OCI-LY1 (cell line): ENCODE data around the gene EIF2A.

Source experiments
- H2AFZ ChIP-seq: fragments of 200-600 bp; sonication (generic), shearing (Covaris generic); 2 replicates; pipeline ENCODE4 v1.6.0; 2014; ENCODE audit warnings: antibody characterized with exemption, mild to moderate bottlenecking, low read length
- H3F3A ChIP-seq: fragments of 200-600 bp; sonication (generic), shearing (Covaris generic); 2 replicates; pipeline ENCODE4 v1.6.0; 2014; ENCODE audit warnings: mild to moderate bottlenecking, antibody characterized with exemption, low read length, moderate library complexity; ENCODE audit not compliant: insufficient read depth
- H3K27ac ChIP-seq: fragments of 200-600 bp; sonication (generic); 2 replicates; pipeline ENCODE4 v1.5.1; 2014; ENCODE audit warnings: low read length, mixed run types, mild to moderate bottlenecking, low read depth; ENCODE audit not compliant: poor library complexity, severe bottlenecking
- H3K27me3 ChIP-seq: fragments of 200-600 bp; sonication (generic); 2 replicates; pipeline ENCODE4 v1.6.0; 2014; ENCODE audit warnings: antibody characterized with exemption, mild to moderate bottlenecking, low read length, moderate library complexity; ENCODE audit not compliant: insufficient read depth
- H3K36me3 ChIP-seq: fragments of 200-600 bp; sonication (generic); 2 replicates; pipeline ENCODE4 v1.6.1; 2014; ENCODE audit warnings: mild to moderate bottlenecking, antibody characterized with exemption, low read length, moderate library complexity, mixed read lengths; ENCODE audit not compliant: insufficient read depth
- H3K4me1 ChIP-seq: fragments of 200-600 bp; sonication (generic); 2 replicates; pipeline ENCODE4 v1.5.1; 2014; ENCODE audit warnings: mild to moderate bottlenecking, low read length, moderate library complexity; ENCODE audit not compliant: insufficient read depth, severe bottlenecking
- H3K4me2 ChIP-seq: fragments of 200-600 bp; sonication (generic), shearing (Covaris generic); 2 replicates; pipeline ENCODE4 v1.6.1; 2014; ENCODE audit warnings: low read length
- H3K4me3 ChIP-seq: fragments of 200-600 bp; sonication (generic); 2 replicates; pipeline ENCODE4 v1.5.1; 2014; ENCODE audit warnings: low read length, low read depth, mild to moderate bottlenecking, mixed read lengths; ENCODE audit not compliant: poor library complexity, severe bottlenecking
- H3K79me2 ChIP-seq: fragments of 200-600 bp; shearing (Covaris generic); 2 replicates; pipeline ENCODE4 v1.6.1; 2016; ENCODE audit warnings: mixed run types, low read length, mixed read lengths; ENCODE audit not compliant: insufficient read depth
- H3K9ac ChIP-seq: fragments of 200-600 bp; sonication (generic), shearing (Covaris generic); 2 replicates; pipeline ENCODE4 v1.6.1; 2014; ENCODE audit warnings: mild to moderate bottlenecking, low read length, mixed read lengths
- H3K9me2 ChIP-seq: fragments of 200-600 bp; sonication (generic), shearing (Covaris generic); 2 replicates; pipeline ENCODE4 v1.6.1; 2014; ENCODE audit warnings: low read depth, mild to moderate bottlenecking, low read length, mixed read lengths
- H3K9me3 ChIP-seq: fragments of 200-600 bp; shearing (Covaris generic); 2 replicates; pipeline ENCODE4 v1.6.1; 2014; ENCODE audit warnings: low read length, mixed read lengths
- H4K20me1 ChIP-seq: fragments of 200-600 bp; sonication (generic), shearing (Covaris generic); 2 replicates; pipeline ENCODE4 v1.6.0; 2016; ENCODE audit warnings: mild to moderate bottlenecking, low read length; ENCODE audit not compliant: insufficient read depth
- EZH2 ChIP-seq: fragments of 200-600 bp; sonication (generic), shearing (Covaris generic); IDR thresholded peaks from 2 replicates; pipeline ENCODE4 v1.8.0; 2017; ENCODE audit warnings: borderline replicate concordance, mixed run types, mild to moderate bottlenecking, antibody characterized with exemption, low read length, moderate library complexity, mixed read lengths
- TF ChIP-seq, protein P1 (sequence below): fragments of 200-600 bp; sonication (generic), shearing (Covaris generic); IDR thresholded peaks from 2 replicates; pipeline ENCODE4 v1.5.1; 2017; ENCODE audit warnings: mild to moderate bottlenecking, antibody characterized with exemption, low read length, moderate library complexity, mixed read lengths

The EIF2A gene

DNA sequence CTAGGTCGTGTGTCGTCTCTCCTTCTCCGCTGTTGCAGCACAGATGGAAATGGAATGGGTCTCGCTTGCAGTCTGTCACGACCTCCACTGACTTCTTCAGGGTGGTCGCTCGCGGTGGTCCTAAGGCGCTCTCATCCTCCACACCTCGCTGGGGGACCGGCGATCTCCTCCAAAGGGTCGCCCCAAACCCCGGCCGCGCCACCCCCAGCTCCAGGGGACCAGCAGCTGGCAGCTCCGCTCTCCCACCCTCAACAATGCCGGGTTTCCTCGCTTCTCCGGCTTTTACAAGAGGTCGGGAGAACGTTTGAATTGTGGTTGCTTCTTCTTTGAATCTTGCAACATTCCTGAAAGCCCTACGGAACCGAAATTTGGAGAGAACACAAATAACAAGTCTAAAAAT is 26.2 kb upstream of the EIF2A start:
- Histone ChIP-seq H3K36me3 (no peaks in the 10 kb centered on the region), H3K27ac (no peak overlapping the region), H2AFZ (no peak overlapping the region), H3K27me3 (no peaks in the 10 kb centered on the region), H3K4me2 (no peak overlapping the region), H3K4me3 (no peak overlapping the region), H3F3A (no peaks in the 10 kb centered on the region), H3K9me2 (no peaks in the 10 kb centered on the region), H3K4me1 (no peaks in the 10 kb centered on the region), H3K79me2 (no peaks in the 10 kb centered on the region), H3K9me3 (peaks cover 4% of the 10 kb centered on the region; the same call in 1 of the 2 replicates), H3K9ac (no peak overlapping the region), H4K20me1 (no peaks in the 10 kb centered on the region)
- TF ChIP-seq EZH2: no peak
- TF ChIP-seq, protein P1, sequence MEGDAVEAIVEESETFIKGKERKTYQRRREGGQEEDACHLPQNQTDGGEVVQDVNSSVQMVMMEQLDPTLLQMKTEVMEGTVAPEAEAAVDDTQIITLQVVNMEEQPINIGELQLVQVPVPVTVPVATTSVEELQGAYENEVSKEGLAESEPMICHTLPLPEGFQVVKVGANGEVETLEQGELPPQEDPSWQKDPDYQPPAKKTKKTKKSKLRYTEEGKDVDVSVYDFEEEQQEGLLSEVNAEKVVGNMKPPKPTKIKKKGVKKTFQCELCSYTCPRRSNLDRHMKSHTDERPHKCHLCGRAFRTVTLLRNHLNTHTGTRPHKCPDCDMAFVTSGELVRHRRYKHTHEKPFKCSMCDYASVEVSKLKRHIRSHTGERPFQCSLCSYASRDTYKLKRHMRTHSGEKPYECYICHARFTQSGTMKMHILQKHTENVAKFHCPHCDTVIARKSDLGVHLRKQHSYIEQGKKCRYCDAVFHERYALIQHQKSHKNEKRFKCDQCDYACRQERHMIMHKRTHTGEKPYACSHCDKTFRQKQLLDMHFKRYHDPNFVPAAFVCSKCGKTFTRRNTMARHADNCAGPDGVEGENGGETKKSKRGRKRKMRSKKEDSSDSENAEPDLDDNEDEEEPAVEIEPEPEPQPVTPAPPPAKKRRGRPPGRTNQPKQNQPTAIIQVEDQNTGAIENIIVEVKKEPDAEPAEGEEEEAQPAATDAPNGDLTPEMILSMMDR: no peak

DNA sequence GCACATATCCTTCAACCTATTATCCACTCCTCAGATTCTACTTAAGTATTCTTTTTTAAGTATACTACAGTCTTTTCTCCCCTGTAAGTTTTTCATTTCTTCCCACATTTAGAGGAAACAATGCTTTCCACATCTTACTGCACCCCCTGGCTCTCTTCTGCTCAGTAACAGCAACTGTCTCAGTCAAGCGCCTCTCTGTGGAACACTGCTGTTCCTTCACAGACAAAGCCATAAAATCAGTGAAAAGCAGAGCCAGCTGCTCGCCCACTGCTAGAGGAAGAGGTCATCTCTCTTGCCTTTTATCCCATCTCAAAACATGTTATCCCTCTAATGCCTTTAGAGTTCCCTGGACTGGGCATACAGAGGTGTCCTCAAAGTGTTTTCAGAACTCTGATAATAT is 25.1 kb upstream of the EIF2A start:
- H3F3A ChIP-seq: no peaks in the 10 kb centered on the region
- H3K4me1 ChIP-seq: no peaks in the 10 kb centered on the region
- TF ChIP-seq, protein P1: no peak; the same call in 1 of the 2 replicates
- no peak for TF ChIP-seq EZH2
- no peak overlapping the region for H3K4me2 ChIP-seq
- H3K9ac ChIP-seq: no peak overlapping the region
- H3K9me2 ChIP-seq: no peaks in the 10 kb centered on the region
- H3K27ac ChIP-seq: no peak overlapping the region
- no peak overlapping the region for H2AFZ ChIP-seq
- H3K27me3 ChIP-seq: no peaks in the 10 kb centered on the region
- peaks cover 4% of the 10 kb centered on the region; the same call in 1 of the 2 replicates for H3K9me3 ChIP-seq
- no peak overlapping the region for H3K4me3 ChIP-seq
- H3K36me3 ChIP-seq: no peaks in the 10 kb centered on the region
- no peaks in the 10 kb centered on the region for H4K20me1 ChIP-seq
- no peaks in the 10 kb centered on the region for H3K79me2 ChIP-seq

DNA sequence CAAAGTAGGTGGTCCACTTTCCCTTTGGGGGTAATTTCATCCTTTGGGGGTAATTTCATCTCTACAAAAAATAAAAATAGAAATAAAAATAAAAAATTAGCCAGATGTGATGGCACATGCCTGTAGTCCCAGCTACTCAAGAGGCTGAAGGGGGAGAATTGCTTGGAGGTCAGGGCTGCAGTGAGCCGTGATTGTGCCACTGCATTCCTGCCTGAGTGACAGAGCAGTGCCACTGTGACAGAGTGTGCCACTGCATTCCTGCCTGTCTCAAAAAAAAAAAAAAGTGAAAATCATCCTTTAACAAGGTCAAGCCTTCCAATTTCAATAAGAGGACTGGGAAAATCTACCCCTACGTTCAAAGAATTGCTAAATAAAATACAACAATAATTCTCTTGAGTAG is 23.0 kb upstream of the EIF2A start:
- Histone ChIP-seq H3K79me2 (no peaks in the 10 kb centered on the region), H3K4me3 (no peak overlapping the region), H3K4me1 (no peaks in the 10 kb centered on the region), H3K9me2 (no peaks in the 10 kb centered on the region), H3K4me2 (no peak overlapping the region), H3K27me3 (no peaks in the 10 kb centered on the region), H3F3A (no peaks in the 10 kb centered on the region), H3K9me3 (no peaks in the 10 kb centered on the region), H2AFZ (no peak overlapping the region), H4K20me1 (no peaks in the 10 kb centered on the region), H3K27ac (no peak overlapping the region), H3K36me3 (no peaks in the 10 kb centered on the region), H3K9ac (no peak overlapping the region)
- no peak for TF ChIP-seq EZH2
- TF ChIP-seq, protein P1: no peak
